Neural cell (in vitro differentiated cells): ENCODE data around the gene MAST2.

ENCODE experiments used
- CTCF ChIP-seq: fragments of 450-650 bp; IDR thresholded peaks from 2 replicates; pipeline ENCODE4 v1.5.1; 2014; ENCODE audit warnings: antibody characterized with exemption, mild to moderate bottlenecking, moderate library complexity; ENCODE audit not compliant: poor library complexity, severe bottlenecking
- EP300 ChIP-seq: fragments of 450-650 bp; conservative IDR thresholded peaks from 2 replicates; pipeline ENCODE4 v1.6.1; 2014; ENCODE audit warnings: antibody characterized with exemption, mild to moderate bottlenecking, moderate library complexity; ENCODE audit not compliant: poor library complexity, severe bottlenecking
- EZH2 ChIP-seq: fragments of 200-600, 300-800 bp; shearing (Covaris generic), sonication (generic); IDR thresholded peaks from 2 replicates; pipeline ENCODE4 v1.6.1; 2014; ENCODE audit warnings: antibody characterized with exemption, low read length, borderline replicate concordance, mild to moderate bottlenecking; ENCODE audit not compliant: insufficient read depth, poor library complexity, severe bottlenecking
- MXI1 ChIP-seq: fragments of 450-650 bp; conservative IDR thresholded peaks from 2 replicates; pipeline ENCODE4 v1.6.1; 2014; ENCODE audit warnings: antibody characterized with exemption, mild to moderate bottlenecking; ENCODE audit not compliant: poor library complexity, severe bottlenecking
- POLR2AphosphoS5 ChIP-seq: IDR thresholded peaks from 2 replicates; pipeline ENCODE4 v1.6.1; 2012

- no peak for TF ChIP-seq EP300
- TF ChIP-seq CTCF: no peak
- no peak for TF ChIP-seq EZH2
- no peak for TF ChIP-seq POLR2AphosphoS5
- no peak for TF ChIP-seq MXI1
Measured at GRCh38 chr1:45792744-45793143, 10.7 kb upstream of the MAST2 start.
